AG10803 (cell line): ENCODE data around the gene KCNA3.

Source experiments
- DNase-seq: peaks from one replicate; pipeline ENCODE4 v3.0.0; 2010; ENCODE audit warnings: low read depth
- H3K4me3 ChIP-seq: 2 replicates; pipeline ENCODE4 v1.5.1; 2011; ENCODE audit warnings: mild to moderate bottlenecking, low read length, control low read depth
- CTCF ChIP-seq: conservative IDR thresholded peaks from 2 replicates; pipeline ENCODE4 v1.5.1; 2011; ENCODE audit warnings: mild to moderate bottlenecking, low read length, control low read depth, inconsistent platforms

The KCNA3 gene

DNA sequence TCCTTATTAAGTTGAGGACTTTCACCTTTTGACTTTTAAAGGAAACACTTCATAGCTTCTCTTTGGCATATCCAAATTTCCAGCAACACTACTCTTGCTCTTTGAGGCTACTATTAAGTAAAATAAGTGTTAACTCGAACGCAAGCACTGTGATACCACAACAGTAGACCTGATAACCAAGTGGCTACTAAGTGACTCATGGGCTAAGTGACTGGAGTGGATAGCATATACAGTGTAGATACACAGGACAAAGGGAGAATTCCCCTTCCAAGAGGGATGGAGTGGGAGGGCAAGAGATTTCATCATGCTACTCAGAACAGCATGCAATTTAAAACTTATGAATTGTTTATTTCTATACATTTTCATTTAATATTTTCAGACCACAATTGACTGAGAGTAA, 9.8 kb upstream of the KCNA3 start:
- no peak for TF ChIP-seq CTCF
- H3K4me3 ChIP-seq, result no peak overlapping the region
- no peak for DNase-seq

- no peak for TF ChIP-seq CTCF
- H3K4me3 ChIP-seq, result no peak overlapping the region
- DNase-seq, result no peak
These were observed 8.2 kb upstream of the KCNA3 start for GRCh38 chr1:110682898-110683297.

DNA sequence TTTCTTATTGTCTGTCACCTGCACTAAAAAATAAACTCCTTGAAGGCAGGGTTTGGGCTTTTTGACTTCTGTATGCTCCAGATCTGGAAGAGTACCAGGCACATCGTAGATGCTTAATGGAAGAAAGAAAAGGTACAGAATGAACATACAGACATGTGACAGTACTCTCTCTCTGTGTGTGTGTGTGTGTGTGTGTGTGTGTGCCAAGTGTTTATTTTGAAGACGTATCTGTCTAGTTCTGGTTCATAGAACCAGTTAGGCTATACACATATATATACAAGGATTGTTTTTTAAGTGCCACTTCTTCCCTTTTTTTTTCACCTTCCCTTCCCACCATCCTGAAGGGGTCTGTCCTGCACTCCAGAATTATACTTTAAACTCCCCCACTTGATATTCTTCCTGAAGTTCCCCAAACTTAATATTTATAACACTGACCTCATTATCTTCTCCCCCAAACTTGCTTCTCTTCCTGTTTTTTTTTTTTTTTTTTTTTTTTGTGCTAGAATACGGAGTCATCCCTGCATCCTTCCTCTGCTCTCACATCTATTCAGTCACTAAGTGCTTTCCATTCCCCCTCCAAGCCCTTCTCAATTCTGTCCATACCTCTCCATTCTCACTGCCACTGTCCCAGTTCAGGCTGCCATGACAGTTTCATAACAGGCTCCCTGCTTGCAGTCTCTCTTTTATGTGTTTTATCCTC, 5.4 kb upstream of the KCNA3 start:
- no peak overlapping the region for H3K4me3 ChIP-seq
- no peak for DNase-seq
- no peak for TF ChIP-seq CTCF

- H3K4me3 ChIP-seq, result no peak overlapping the region
- TF ChIP-seq CTCF, result no peak
- DNase-seq, result no peak
These were observed 2.8 kb upstream of the KCNA3 start for GRCh38 chr1:110677526-110677925.

DNA sequence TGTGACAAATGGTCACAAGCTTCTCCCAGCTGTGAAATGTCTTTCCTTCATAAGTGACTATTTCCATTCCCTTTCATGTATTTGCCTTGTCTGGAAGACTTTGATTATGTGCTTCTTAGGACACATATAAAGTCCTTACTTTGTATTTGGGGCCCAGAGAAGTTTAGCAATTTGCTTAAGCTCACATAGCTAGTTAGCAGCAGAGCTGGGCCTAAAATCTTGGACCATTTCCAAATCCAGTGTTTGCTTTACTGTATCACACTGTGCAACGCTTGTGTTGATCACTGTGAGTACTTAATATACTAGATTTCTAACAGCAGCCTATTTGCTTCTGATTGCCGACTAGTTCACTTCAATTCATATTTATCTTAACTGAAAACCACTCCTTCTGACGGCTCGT, 2.2 kb upstream of the KCNA3 start:
- no peak for DNase-seq
- H3K4me3 ChIP-seq, result no peak overlapping the region
- no peak for TF ChIP-seq CTCF

GRCh38 chr1:110675060-110675791, 486 bp upstream of the KCNA3 start:
- H3K4me3 ChIP-seq, result no peak overlapping the region
- no peak for TF ChIP-seq CTCF
- DNase-seq, result no peak

GRCh38 chr1:110673805-110674336, 869 bp downstream of the KCNA3 start:
- no peak overlapping the region for H3K4me3 ChIP-seq
- TF ChIP-seq CTCF, result no peak
- no peak for DNase-seq
